SK-N-SH (cell line): ENCODE measurements around the gene FMNL1.

Experiments used
- EZH2phosphoT487 ChIP-seq: fragments of 200-600 bp; sonication (generic); IDR thresholded peaks from 2 replicates; pipeline ENCODE4 v1.6.1; 2017; ENCODE audit warnings: low read depth, mixed run types, mild to moderate bottlenecking, antibody characterized with exemption, moderate library complexity, borderline replicate concordance
- FOXM1 ChIP-seq: IDR thresholded peaks from 2 replicates; pipeline ENCODE4 v1.4.0; 2012; ENCODE audit warnings: low read depth, mild to moderate bottlenecking
- NFIC ChIP-seq: IDR thresholded peaks from 2 replicates; pipeline ENCODE4 v1.4.0; 2012; ENCODE audit warnings: borderline replicate concordance
- POLR2AphosphoS5 ChIP-seq: IDR thresholded peaks from 2 replicates; pipeline ENCODE4 v1.6.1; 2012; ENCODE audit warnings: low read depth, low read length
- SIN3A ChIP-seq: IDR thresholded peaks from 2 replicates; pipeline ENCODE4 v1.6.1; 2012; ENCODE audit warnings: low read depth, mild to moderate bottlenecking, low read length, moderate library complexity, borderline replicate concordance
- SMC3 ChIP-seq: IDR thresholded peaks from 2 replicates; pipeline ENCODE4 v1.6.1; 2012; ENCODE audit warnings: low read depth, low read length, improper control_type of control experiment
- TAF1 ChIP-seq: IDR thresholded peaks from 2 replicates; pipeline ENCODE4 v1.6.1; 2012; ENCODE audit warnings: low read depth, mild to moderate bottlenecking, low read length, moderate library complexity, borderline replicate concordance
- TEAD4 ChIP-seq: IDR thresholded peaks from 2 replicates; pipeline ENCODE4 v1.4.0; 2012; ENCODE audit warnings: mild to moderate bottlenecking, borderline replicate concordance; ENCODE audit not compliant: insufficient read depth
- TF ChIP-seq, protein P1 (sequence below): IDR thresholded peaks from 2 replicates; pipeline ENCODE4 v1.4.0; 2012; ENCODE audit warnings: low read depth
- TF ChIP-seq, protein P2 (sequence below): fragments of 200-600 bp; sonication (generic); IDR thresholded peaks from 2 replicates; pipeline ENCODE4 v1.6.1; 2017; ENCODE audit warnings: antibody characterized with exemption, mild to moderate bottlenecking, moderate library complexity
- TF ChIP-seq, protein P3 (sequence below): IDR thresholded peaks from 2 replicates; pipeline ENCODE4 v1.4.0; 2012; ENCODE audit warnings: low read depth, borderline replicate concordance

DNA sequence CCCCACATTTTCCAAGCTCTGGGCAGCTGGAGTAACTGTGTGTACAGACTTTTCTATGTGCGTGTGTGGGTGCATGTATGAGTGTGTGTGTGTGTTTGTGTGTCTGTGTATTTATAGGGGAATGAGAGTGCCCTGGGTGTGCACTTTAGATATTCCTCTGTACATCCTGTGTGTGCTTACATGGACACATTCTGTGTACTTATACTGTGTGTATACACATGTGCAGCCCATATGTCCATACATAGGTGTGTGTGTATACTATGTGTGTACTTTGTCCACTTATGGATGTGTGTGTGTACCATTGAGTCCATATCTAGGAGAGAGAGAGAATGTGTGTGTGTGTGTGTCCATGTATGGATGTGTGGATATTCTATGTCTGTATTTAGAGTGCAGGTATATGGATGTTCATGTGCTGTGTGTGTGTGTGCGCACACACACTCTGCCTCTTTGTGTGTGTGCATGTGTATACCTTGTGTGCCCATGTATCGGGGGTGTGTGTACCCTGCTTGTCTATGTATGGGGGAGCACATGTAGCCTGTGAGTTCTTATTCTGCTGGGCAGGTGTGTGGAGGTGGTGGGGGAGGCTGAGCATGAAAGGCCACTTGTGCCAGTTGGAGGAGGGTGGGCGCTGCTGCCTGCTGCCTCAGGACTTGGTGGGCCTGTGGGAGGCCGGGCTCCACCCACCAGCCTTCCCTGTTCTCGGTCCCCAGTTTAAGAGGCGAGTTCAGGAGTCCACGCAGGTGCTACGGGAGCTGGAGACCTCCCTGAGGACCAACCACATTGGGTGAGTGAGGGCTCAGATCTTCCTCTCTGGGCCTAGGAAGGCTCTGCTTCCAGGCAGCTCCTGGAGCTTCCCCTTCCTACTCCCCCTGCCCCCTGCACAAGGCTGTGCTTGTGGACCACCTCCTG lies 11.1 kb downstream of the FMNL1 start:
- TF ChIP-seq, protein P1, sequence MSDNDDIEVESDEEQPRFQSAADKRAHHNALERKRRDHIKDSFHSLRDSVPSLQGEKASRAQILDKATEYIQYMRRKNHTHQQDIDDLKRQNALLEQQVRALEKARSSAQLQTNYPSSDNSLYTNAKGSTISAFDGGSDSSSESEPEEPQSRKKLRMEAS: no peak
- TF ChIP-seq, protein P2, sequence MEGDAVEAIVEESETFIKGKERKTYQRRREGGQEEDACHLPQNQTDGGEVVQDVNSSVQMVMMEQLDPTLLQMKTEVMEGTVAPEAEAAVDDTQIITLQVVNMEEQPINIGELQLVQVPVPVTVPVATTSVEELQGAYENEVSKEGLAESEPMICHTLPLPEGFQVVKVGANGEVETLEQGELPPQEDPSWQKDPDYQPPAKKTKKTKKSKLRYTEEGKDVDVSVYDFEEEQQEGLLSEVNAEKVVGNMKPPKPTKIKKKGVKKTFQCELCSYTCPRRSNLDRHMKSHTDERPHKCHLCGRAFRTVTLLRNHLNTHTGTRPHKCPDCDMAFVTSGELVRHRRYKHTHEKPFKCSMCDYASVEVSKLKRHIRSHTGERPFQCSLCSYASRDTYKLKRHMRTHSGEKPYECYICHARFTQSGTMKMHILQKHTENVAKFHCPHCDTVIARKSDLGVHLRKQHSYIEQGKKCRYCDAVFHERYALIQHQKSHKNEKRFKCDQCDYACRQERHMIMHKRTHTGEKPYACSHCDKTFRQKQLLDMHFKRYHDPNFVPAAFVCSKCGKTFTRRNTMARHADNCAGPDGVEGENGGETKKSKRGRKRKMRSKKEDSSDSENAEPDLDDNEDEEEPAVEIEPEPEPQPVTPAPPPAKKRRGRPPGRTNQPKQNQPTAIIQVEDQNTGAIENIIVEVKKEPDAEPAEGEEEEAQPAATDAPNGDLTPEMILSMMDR: no peak
- no peak for TF ChIP-seq SMC3
- TF ChIP-seq, protein P3, sequence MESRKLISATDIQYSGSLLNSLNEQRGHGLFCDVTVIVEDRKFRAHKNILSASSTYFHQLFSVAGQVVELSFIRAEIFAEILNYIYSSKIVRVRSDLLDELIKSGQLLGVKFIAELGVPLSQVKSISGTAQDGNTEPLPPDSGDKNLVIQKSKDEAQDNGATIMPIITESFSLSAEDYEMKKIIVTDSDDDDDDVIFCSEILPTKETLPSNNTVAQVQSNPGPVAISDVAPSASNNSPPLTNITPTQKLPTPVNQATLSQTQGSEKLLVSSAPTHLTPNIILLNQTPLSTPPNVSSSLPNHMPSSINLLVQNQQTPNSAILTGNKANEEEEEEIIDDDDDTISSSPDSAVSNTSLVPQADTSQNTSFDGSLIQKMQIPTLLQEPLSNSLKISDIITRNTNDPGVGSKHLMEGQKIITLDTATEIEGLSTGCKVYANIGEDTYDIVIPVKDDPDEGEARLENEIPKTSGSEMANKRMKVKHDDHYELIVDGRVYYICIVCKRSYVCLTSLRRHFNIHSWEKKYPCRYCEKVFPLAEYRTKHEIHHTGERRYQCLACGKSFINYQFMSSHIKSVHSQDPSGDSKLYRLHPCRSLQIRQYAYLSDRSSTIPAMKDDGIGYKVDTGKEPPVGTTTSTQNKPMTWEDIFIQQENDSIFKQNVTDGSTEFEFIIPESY: no peak
- no peak for TF ChIP-seq NFIC
- no peak for TF ChIP-seq TEAD4
- TF ChIP-seq SIN3A: no peak
- no peak for TF ChIP-seq POLR2AphosphoS5
- TF ChIP-seq EZH2phosphoT487: no peak
- TF ChIP-seq FOXM1: no peak
- no peak for TF ChIP-seq TAF1
